Sigmoid colon (tissue), 7 donors: ENCODE data around the gene NUP62. TPM values are rescaled to one million over a fixed set of nuclear protein-coding genes. Genes with fewer than 3 reads are reported as not detected.

Source experiments
- DNase-seq: peaks from one replicate; pipeline ENCODE4 v3.0.0-alpha.2; 2019
- H3K27ac ChIP-seq, 4 donors: fragments of 200-600 bp; sonication (generic); one replicate each; pipeline ENCODE4 v1.5.1; 2016 to 2019; ENCODE audit warnings: mild to moderate bottlenecking in 1 of 4
- H3K27me3 ChIP-seq, 3 donors: fragments of 200-600 bp; sonication (generic); one replicate each; pipeline ENCODE4 v1.5.1; 2019; ENCODE audit warnings: mild to moderate bottlenecking in 1 of 3
- H3K36me3 ChIP-seq, 4 donors: fragments of 200-600 bp; sonication (generic); one replicate each; pipeline ENCODE4 v1.5.1; 2016 to 2019
- H3K4me1 ChIP-seq, 4 donors: fragments of 200-600 bp; sonication (generic); one replicate each; pipeline ENCODE4 v1.5.1; 2017 to 2019
- H3K4me3 ChIP-seq, 4 donors: fragments of 200-600 bp; sonication (generic); one replicate each; pipeline ENCODE4 v1.5.1; 2017 to 2019; ENCODE audit warnings: mild to moderate bottlenecking in 2 of 4, moderate library complexity in 1 of 4
- H3K9me3 ChIP-seq, 4 donors: fragments of 200-600 bp in 3 of 4; sonication (generic) in 3 of 4; one replicate each; pipeline versions ENCODE4 v1.5.1 to v1.6.1; 2013 to 2019
- EP300 ChIP-seq, 4 donors: sonication (generic); formaldehyde crosslinking; IDR thresholded peaks; one replicate each; pipeline ENCODE4 v1.6.1; 2017; ENCODE audit warnings: antibody characterized with exemption in 4 of 4
- POLR2A ChIP-seq, 2 donors: fragments of 450-650 bp; IDR thresholded peaks; one replicate each; pipeline ENCODE4 v1.6.1; 2016; ENCODE audit warnings: antibody characterized with exemption in 2 of 2, mild to moderate bottlenecking in 2 of 2, moderate library complexity in 2 of 2
- POLR2AphosphoS5 ChIP-seq, 4 donors: sonication (generic); formaldehyde crosslinking; IDR thresholded peaks; one replicate each; pipeline ENCODE4 v1.6.1; 2017; ENCODE audit warnings: antibody characterized with exemption in 4 of 4
- WGBS, 2 donors: extraction: QIAGEN DNeasy Blood & Tissue Kit; methylation state at CpG; one replicate each; pipeline ENCODE4 v1.1.7; 2013; 5-methylcytosine and 5-hydroxymethylcytosine counted together
- intact Hi-C: fragments of 100-400 bp; cut with DNase I; formaldehyde crosslinking; loops from one replicate; pipeline ENCODE4 v1.15.1; 2023
- polyA plus RNA-seq, 3 donors: library from polyadenylated mRNA; stranded (reverse); fragments of 200-250 nt; gene quantifications; one replicate each; pipeline ENCODE4 v1.2.3, GENCODE V29; 2013
- total RNA-seq, 4 donors: library from RNA; depleted of rRNA; stranded (reverse); fragments of >200 nt; gene quantifications; one replicate each; pipeline ENCODE4 v1.1.0, GENCODE V29; 2016
- TF ChIP-seq, protein P1 (sequence below), 4 experiments: fragments of 450-650 bp in 3 of 4; fragments of 200-600 bp in 1 of 4; IDR thresholded peaks; one replicate each; pipeline ENCODE4 v1.5.1; 2016 to 2019; ENCODE audit warnings: antibody characterized with exemption in 4 of 4, mild to moderate bottlenecking in 3 of 4, moderate library complexity in 2 of 4
- donor health status: healthy with polysubstance abuse.
- donor health status: Bipolar disorder and iron deficiency.
- donor health status: healthy.

Gene NUP62
- total and polyA plus RNA-seq, 7 donors = 10.2 to 42.6 (median 25.7) TPM

DNA sequence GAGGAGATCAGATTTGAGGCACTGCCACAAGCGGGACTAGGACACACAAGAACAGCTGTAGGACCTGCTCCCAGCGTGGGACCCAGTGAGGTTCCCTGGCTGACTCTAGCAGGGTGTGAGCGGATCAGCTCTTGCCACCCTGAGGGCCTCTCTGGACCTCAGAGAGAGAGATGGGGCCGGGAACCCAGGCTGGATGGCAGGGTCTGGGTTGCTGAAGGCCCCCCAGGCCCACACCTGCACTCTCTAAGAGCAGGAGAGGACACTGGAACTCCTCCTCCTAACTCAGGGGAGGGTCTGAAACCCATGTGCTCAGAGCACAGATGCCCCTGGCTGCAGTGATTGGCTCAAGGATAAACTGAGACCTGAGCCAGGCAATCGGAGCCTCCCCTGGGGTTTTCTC, 19.1 kb downstream of the NUP62 start:
- Histone ChIP-seq H3K27me3 (no peaks in the 10 kb centered on the region), H3K36me3 (peaks cover 11 to 49% (median 19%) of the 10 kb centered on the region in 4 donors), H3K27ac (no peak overlapping the region), H3K9me3 (no peaks in the 10 kb centered on the region), H3K4me3 (no peak overlapping the region), H3K4me1 (peaks cover 0 to 12% (median 5%) of the 10 kb centered on the region in 4 donors)
- no peak for DNase-seq
- 92 to 95% methylated on average over 5 of the region's 5 CpGs for WGBS, 2 donors
- no peak for TF ChIP-seq POLR2A (IDR thresholded peaks at IDR 0.05)
- intact Hi-C loops = no loop called here

DNA sequence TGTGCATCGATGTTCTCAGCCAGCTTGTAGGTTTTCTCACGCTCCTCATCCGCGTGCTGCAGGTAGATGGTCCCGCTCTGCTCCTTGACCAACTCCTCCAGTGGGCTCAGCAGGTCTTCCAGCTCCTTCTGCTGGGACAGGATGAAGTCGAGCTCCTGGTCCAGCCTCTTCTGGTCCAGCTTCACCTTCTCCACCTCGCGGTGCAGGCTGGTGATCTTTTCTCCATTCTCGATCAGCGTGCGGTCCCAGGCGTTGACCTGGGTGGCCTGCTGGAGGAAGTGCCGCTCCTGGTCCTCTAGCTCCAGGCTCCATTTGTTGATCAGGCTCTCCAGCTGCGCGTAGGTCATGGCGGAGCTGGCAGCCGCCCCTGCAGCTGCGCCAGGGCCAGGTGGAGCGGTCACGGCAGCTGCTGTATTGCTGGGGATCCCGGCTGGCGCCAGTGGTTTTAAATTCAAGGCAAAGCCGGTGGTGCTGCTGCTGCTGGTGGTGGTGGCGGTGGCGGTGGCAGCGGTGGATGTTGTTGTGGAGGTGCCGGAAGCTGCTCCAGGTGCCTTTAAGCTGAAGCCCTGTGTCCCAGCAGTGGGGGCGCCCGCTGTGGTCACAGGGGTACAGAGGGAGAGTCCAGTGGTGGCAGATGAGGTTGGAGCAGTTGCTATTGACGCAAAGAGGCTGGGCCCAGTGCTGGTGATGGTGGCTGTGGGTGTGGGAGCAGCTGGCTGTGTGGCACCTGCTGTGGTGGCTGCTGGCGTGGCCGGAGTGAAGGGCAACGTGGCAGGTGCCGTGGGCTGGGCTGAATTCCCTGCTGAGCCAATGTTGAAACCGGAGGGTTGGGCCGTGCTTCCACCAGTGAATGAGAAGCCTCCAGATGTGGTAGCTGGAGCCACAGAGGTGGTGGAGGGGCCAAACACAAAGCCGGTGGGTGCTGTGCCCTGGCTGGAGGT, 20.6 kb downstream of the NUP62 start:
- Histone ChIP-seq H3K27me3 (no peaks in the 10 kb centered on the region), H3K27ac (no peak overlapping the region), H3K4me3 (no peak overlapping the region), H3K9me3 (no peaks in the 10 kb centered on the region), H3K36me3 (peaks cover 11 to 45% (median 17%) of the 10 kb centered on the region in 4 donors), H3K4me1 (peaks cover 0 to 12% (median 5%) of the 10 kb centered on the region in 4 donors)
- 96% methylated on average over 37 of the region's 37 CpGs for WGBS, 2 donors
- intact Hi-C loops = no loop called here
- DNase-seq = no peak
- TF ChIP-seq POLR2AphosphoS5 (IDR thresholded peaks at IDR 0.05) (no peak), EP300 (IDR thresholded peaks at IDR 0.05) (no peak), POLR2A (IDR thresholded peaks at IDR 0.05) (no peak)
- TF ChIP-seq, protein P1, sequence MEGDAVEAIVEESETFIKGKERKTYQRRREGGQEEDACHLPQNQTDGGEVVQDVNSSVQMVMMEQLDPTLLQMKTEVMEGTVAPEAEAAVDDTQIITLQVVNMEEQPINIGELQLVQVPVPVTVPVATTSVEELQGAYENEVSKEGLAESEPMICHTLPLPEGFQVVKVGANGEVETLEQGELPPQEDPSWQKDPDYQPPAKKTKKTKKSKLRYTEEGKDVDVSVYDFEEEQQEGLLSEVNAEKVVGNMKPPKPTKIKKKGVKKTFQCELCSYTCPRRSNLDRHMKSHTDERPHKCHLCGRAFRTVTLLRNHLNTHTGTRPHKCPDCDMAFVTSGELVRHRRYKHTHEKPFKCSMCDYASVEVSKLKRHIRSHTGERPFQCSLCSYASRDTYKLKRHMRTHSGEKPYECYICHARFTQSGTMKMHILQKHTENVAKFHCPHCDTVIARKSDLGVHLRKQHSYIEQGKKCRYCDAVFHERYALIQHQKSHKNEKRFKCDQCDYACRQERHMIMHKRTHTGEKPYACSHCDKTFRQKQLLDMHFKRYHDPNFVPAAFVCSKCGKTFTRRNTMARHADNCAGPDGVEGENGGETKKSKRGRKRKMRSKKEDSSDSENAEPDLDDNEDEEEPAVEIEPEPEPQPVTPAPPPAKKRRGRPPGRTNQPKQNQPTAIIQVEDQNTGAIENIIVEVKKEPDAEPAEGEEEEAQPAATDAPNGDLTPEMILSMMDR (IDR thresholded peaks at IDR 0.05) = no peak

DNA sequence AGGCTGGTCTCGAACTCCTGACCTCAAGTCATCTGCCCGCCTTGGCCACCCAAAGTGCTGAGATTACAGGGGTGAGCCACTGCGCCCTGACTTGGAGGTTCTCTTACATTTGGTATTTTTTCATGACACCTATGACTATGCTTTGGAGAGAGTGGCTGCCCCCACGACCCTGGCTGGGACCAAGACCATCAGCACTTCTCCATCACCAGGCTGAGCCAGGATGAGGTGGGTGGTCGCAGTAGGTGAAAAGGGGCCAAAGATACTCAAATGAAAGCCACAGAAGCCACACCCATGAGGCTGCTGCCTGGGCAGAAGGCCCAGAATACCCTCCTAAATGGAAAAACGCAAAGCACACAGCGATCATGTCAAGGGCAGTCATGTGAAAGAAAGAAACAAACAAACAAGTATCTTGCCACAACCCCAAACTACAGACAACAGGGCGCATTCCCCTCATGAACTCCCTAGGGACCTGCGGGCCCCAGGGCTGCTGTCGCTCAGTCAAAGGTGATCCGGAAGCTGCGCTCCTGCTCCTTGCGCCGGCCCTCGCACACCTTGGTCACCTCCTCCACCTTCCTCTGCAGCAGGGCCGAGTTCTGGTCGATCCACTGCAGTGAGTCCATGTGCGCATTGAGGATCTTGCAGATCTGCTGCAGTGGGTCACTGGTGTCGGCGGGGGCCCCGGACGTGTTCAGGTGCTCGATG, 21.4 kb downstream of the NUP62 start:
- intact Hi-C loops = no loop called here
- H3K4me1 ChIP-seq = peaks cover 0 to 5% (median 2%) of the 10 kb centered on the region in 4 donors
- no peak overlapping the region for H3K27ac ChIP-seq
- peaks cover 11 to 45% (median 17%) of the 10 kb centered on the region in 4 donors for H3K36me3 ChIP-seq
- H3K27me3 ChIP-seq = no peaks in the 10 kb centered on the region
- H3K4me3 ChIP-seq = no peak overlapping the region
- TF ChIP-seq EP300 (IDR thresholded peaks at IDR 0.05) = no peak
- TF ChIP-seq, protein P1 (IDR thresholded peaks at IDR 0.05) = no peak
- TF ChIP-seq POLR2A (IDR thresholded peaks at IDR 0.05) = no peak
- no peak for TF ChIP-seq POLR2AphosphoS5 (IDR thresholded peaks at IDR 0.05)
- H3K9me3 ChIP-seq = no peaks in the 10 kb centered on the region
- 90 to 92% methylated on average over 23 of the region's 23 CpGs for WGBS, 2 donors
- DNase-seq = no peak

GRCh38 chr19:49906879-49907564, 22.3 kb downstream of the NUP62 start:
- H3K27me3 ChIP-seq = no peaks in the 10 kb centered on the region
- H3K4me3 ChIP-seq = no peak overlapping the region
- 88 to 93% methylated on average over 16 of the region's 16 CpGs for WGBS, 2 donors
- intact Hi-C loops = no loop called here
- DNase-seq = no peak
- H3K4me1 ChIP-seq = peaks cover 0 to 4% (median 2%) of the 10 kb centered on the region in 4 donors
- H3K36me3 ChIP-seq = peaks cover 11 to 45% (median 17%) of the 10 kb centered on the region in 4 donors
- no peaks in the 10 kb centered on the region for H3K9me3 ChIP-seq
- TF ChIP-seq POLR2A (IDR thresholded peaks at IDR 0.05) (no peak), POLR2AphosphoS5 (IDR thresholded peaks at IDR 0.05) (no peak), EP300 (IDR thresholded peaks at IDR 0.05) (no peak)
- TF ChIP-seq, protein P1 (IDR thresholded peaks at IDR 0.05) = no peak
- H3K27ac ChIP-seq = no peak overlapping the region
